M059J (cell line): ENCODE measurements around the gene ZNF501. TPM values are rescaled to one million over a fixed set of nuclear protein-coding genes. Genes with fewer than 3 reads are reported as not detected.

Source experiments
- total RNA-seq: library from RNA; depleted of rRNA; stranded (reverse); fragments of >200 nt; shearing (Covaris generic); gene quantifications from 2 replicates; pipeline ENCODE4 v1.2.3, GENCODE V29; 2014; rRNA removed

The ZNF501 gene
- total RNA-seq, 1 experiment from 2014 or later, result 3.1 TPM

Other genes starting within 250 kb of the ZNF501 start
- 1.2 and 1.9 TPM in 2 replicates for gene ZKSCAN7, start 174.4 kb upstream of the ZNF501 start, total RNA-seq
- 0.64 and 1.7 TPM in 2 replicates for gene ZNF660, start 144.7 kb upstream of the ZNF501 start, total RNA-seq
- gene ZNF197, start 104.6 kb upstream of the ZNF501 start, total RNA-seq, result 6.8 and 8.4 TPM in 2 replicates
- 9.3 and 15.5 TPM in 2 replicates for gene ZNF35, start 80.9 kb upstream of the ZNF501 start, total RNA-seq
- gene ZNF502, start 17.0 kb upstream of the ZNF501 start, total RNA-seq, result 0.15 and 0.62 TPM in 2 replicates
- gene KIAA1143, start 32.0 kb downstream of the ZNF501 start, total RNA-seq, result 12.1 and 17.5 TPM in 2 replicates
- gene KIF15, start 32.2 kb downstream of the ZNF501 start, total RNA-seq, result 10.3 and 13.7 TPM in 2 replicates
- 9.4 and 10.6 TPM in 2 replicates for gene TMEM42, start 132.3 kb downstream of the ZNF501 start, total RNA-seq
- not detected in 2 replicates for gene TGM4, start 145.0 kb downstream of the ZNF501 start, total RNA-seq
- 56.7 and 58.1 TPM in 2 replicates for gene ZDHHC3, start 246.5 kb downstream of the ZNF501 start, total RNA-seq
- gene EXOSC7, start 246.6 kb downstream of the ZNF501 start, total RNA-seq, result 43.4 and 45.1 TPM in 2 replicates